Stomach (tissue), 4 donors: Measurements from ENCODE around the gene POMGNT2.

Experiments used
- EP300 ChIP-seq: sonication (generic); formaldehyde crosslinking; IDR thresholded peaks from one replicate; pipeline ENCODE4 v1.6.1; 2017; ENCODE audit warnings: antibody characterized with exemption
- POLR2A ChIP-seq, 4 donors: fragments of 450-650 bp; IDR thresholded peaks; one replicate each; pipeline ENCODE4 v1.6.1; 2016; ENCODE audit warnings: antibody characterized with exemption in 4 of 4, control low read depth in 2 of 4, mild to moderate bottlenecking in 1 of 4, moderate library complexity in 1 of 4
- POLR2AphosphoS5 ChIP-seq, 3 donors: sonication (generic); formaldehyde crosslinking; IDR thresholded peaks; one replicate each; pipeline ENCODE4 v1.6.1; 2016; ENCODE audit warnings: antibody characterized with exemption in 3 of 3

- no peak for TF ChIP-seq POLR2AphosphoS5 (IDR thresholded peaks at IDR 0.05)
- no peak for TF ChIP-seq POLR2A (IDR thresholded peaks at IDR 0.05)
- TF ChIP-seq EP300 = no peak
Measured at GRCh38 chr3:43074901-43075689, 30.8 kb downstream of the POMGNT2 start.
